Measurements from ENCODE around the gene DYSF.

- TF ChIP-seq CTCF (IDR thresholded peaks at IDR 0.05 in 2 of 3, conservative IDR thresholded peaks at IDR 0.05 in 1 of 3; ENCODE audit: borderline replicate concordance in 1 of 3, insufficient read depth in 1 of 3, low read depth in 2 of 3, low read length in 2 of 3) (no peak), POLR2A (IDR thresholded peaks at IDR 0.05; ENCODE audit: borderline replicate concordance, extremely low read depth, insufficient read depth, insufficient read length) (no peak), EZH2phosphoT487 (IDR thresholded peaks at IDR 0.05; ENCODE audit: borderline replicate concordance) (no peak), EZH2 (IDR thresholded peaks at IDR 0.05) (no peak), MAX (IDR thresholded peaks at IDR 0.05) (no peak), ATF3 (IDR thresholded peaks at IDR 0.05) (no peak), ZFX (IDR thresholded peaks at IDR 0.05) (no peak), SRF (IDR thresholded peaks at IDR 0.05; ENCODE audit: low read depth) (no peak), EGR1 (IDR thresholded peaks at IDR 0.05; ENCODE audit: low read depth) (no peak), POLR2AphosphoS5 (IDR thresholded peaks at IDR 0.05; ENCODE audit: low read depth, low read length) (no peak), ZNF274 (IDR thresholded peaks at IDR 0.05; ENCODE audit: low read depth, low read length) (no peak), ZBTB33 (IDR thresholded peaks at IDR 0.05; ENCODE audit: extremely low read depth, insufficient replicate concordance, low read length) (no peak), RAD21 (IDR thresholded peaks at IDR 0.05; ENCODE audit: low read depth) (no peak)
Measured at GRCh38 chr2:71540818-71541217, 87.5 kb downstream of the DYSF start.
